Neural cell (in vitro differentiated cells): Measurements from ENCODE around the gene LDB3. TPM values are rescaled to one million over a fixed set of nuclear protein-coding genes. Genes with fewer than 3 reads are reported as not detected.

Source experiments
- H2AFZ ChIP-seq: fragments of 200-600, 300-800 bp; sonication (generic), shearing (Covaris generic); 2 replicates; pipeline ENCODE4 v1.6.0; 2014; ENCODE audit warnings: low read depth, mild to moderate bottlenecking, antibody characterized with exemption, low read length, moderate library complexity
- H3F3A ChIP-seq: fragments of 200-600 bp; shearing (Covaris generic); 2 replicates; pipeline ENCODE4 v1.6.1; 2016; ENCODE audit warnings: mild to moderate bottlenecking, moderate library complexity, mixed read lengths, antibody characterized with exemption, low read length; ENCODE audit not compliant: insufficient read depth, poor library complexity, severe bottlenecking
- H3K27ac ChIP-seq: fragments of 200-600, 300-800 bp; sonication (generic), shearing (Covaris generic); 2 replicates; pipeline ENCODE4 v1.5.1; 2014; ENCODE audit warnings: mild to moderate bottlenecking, low read length, moderate library complexity
- H3K27me3 ChIP-seq: fragments of 300-800, 200-600 bp; sonication (generic), shearing (Covaris generic); 2 replicates; pipeline ENCODE4 v1.6.0; 2014; ENCODE audit warnings: mild to moderate bottlenecking, low read depth, low read length, moderate library complexity; ENCODE audit not compliant: insufficient read depth
- H3K36me3 ChIP-seq: fragments of 300-800, 200-600 bp; sonication (generic), shearing (Covaris generic); 2 replicates; pipeline ENCODE4 v1.5.1; 2014; ENCODE audit warnings: mild to moderate bottlenecking, antibody characterized with exemption, low read length, moderate library complexity; ENCODE audit not compliant: insufficient read depth
- H3K4me2 ChIP-seq: fragments of 300-800, 200-600 bp; sonication (generic), shearing (Covaris generic); 2 replicates; pipeline ENCODE4 v1.6.0; 2014; ENCODE audit warnings: mild to moderate bottlenecking, low read length
- H3K4me3 ChIP-seq: fragments of 300-800, 200-600 bp; sonication (generic), shearing (Covaris generic); 2 replicates; pipeline ENCODE4 v1.5.1; 2014; ENCODE audit warnings: mild to moderate bottlenecking, low read length, moderate library complexity
- H3K79me2 ChIP-seq: fragments of 200-600 bp; shearing (Covaris generic); replicated peaks from 2 replicates; pipeline ENCODE4 v1.6.0; 2014; ENCODE audit warnings: mild to moderate bottlenecking, low read length, moderate library complexity; ENCODE audit not compliant: insufficient read depth
- H3K9ac ChIP-seq: fragments of 300-800, 200-600 bp; sonication (generic), shearing (Covaris generic); 2 replicates; pipeline ENCODE4 v1.6.1; 2016; ENCODE audit warnings: mild to moderate bottlenecking, low read length, mixed read lengths
- H3K9me2 ChIP-seq: fragments of 200-600 bp; shearing (Covaris generic); 2 replicates; pipeline ENCODE4 v1.6.1; 2016; ENCODE audit warnings: mild to moderate bottlenecking, low read length, mixed read lengths; ENCODE audit not compliant: insufficient read depth
- H3K9me3 ChIP-seq: fragments of 200-600, 300-800 bp; sonication (generic), shearing (Covaris generic); 2 replicates; pipeline ENCODE4 v1.6.1; 2016; ENCODE audit warnings: mild to moderate bottlenecking, mixed run types, low read length, moderate library complexity, mixed read lengths
- H4K20me1 ChIP-seq: fragments of 200-600 bp; shearing (Covaris generic); 2 replicates; pipeline ENCODE4 v1.6.1; 2016; ENCODE audit warnings: mild to moderate bottlenecking, mixed run types; ENCODE audit not compliant: insufficient read depth
- CTCF ChIP-seq: fragments of 450-650 bp; IDR thresholded peaks from 2 replicates; pipeline ENCODE4 v1.5.1; 2014; ENCODE audit warnings: antibody characterized with exemption, mild to moderate bottlenecking, moderate library complexity; ENCODE audit not compliant: poor library complexity, severe bottlenecking
- EP300 ChIP-seq: fragments of 450-650 bp; conservative IDR thresholded peaks from 2 replicates; pipeline ENCODE4 v1.6.1; 2014; ENCODE audit warnings: antibody characterized with exemption, mild to moderate bottlenecking, moderate library complexity; ENCODE audit not compliant: poor library complexity, severe bottlenecking
- EZH2 ChIP-seq: fragments of 200-600, 300-800 bp; shearing (Covaris generic), sonication (generic); IDR thresholded peaks from 2 replicates; pipeline ENCODE4 v1.6.1; 2014; ENCODE audit warnings: antibody characterized with exemption, low read length, borderline replicate concordance, mild to moderate bottlenecking; ENCODE audit not compliant: insufficient read depth, poor library complexity, severe bottlenecking
- MXI1 ChIP-seq: fragments of 450-650 bp; conservative IDR thresholded peaks from 2 replicates; pipeline ENCODE4 v1.6.1; 2014; ENCODE audit warnings: antibody characterized with exemption, mild to moderate bottlenecking; ENCODE audit not compliant: poor library complexity, severe bottlenecking
- POLR2AphosphoS5 ChIP-seq: IDR thresholded peaks from 2 replicates; pipeline ENCODE4 v1.6.1; 2012
- RAD21 ChIP-seq: fragments of 450-650 bp; conservative IDR thresholded peaks from 2 replicates; pipeline ENCODE4 v1.6.1; 2014; ENCODE audit warnings: antibody characterized with exemption, mild to moderate bottlenecking, moderate library complexity
- SMC3 ChIP-seq: fragments of 450-650 bp; conservative IDR thresholded peaks from 2 replicates; pipeline ENCODE4 v1.6.1; 2014; ENCODE audit warnings: antibody characterized with exemption, mild to moderate bottlenecking, moderate library complexity; ENCODE audit not compliant: poor library complexity
- TAF1 ChIP-seq: IDR thresholded peaks from 2 replicates; pipeline ENCODE4 v1.6.1; 2012; ENCODE audit warnings: low read depth
- polyA plus RNA-seq: library from polyadenylated mRNA; depleted of rRNA; stranded (reverse); fragments of >200 nt; gene quantifications from 2 replicates; pipeline ENCODE4 v1.2.3, GENCODE V29; 2014
- TF ChIP-seq, protein P1 (sequence below): IDR thresholded peaks from 2 replicates; pipeline ENCODE4 v1.6.1; 2012; ENCODE audit warnings: borderline replicate concordance

Gene LDB3
- polyA plus RNA-seq, 1 donor from 2014 or later, result 0.12 TPM

DNA sequence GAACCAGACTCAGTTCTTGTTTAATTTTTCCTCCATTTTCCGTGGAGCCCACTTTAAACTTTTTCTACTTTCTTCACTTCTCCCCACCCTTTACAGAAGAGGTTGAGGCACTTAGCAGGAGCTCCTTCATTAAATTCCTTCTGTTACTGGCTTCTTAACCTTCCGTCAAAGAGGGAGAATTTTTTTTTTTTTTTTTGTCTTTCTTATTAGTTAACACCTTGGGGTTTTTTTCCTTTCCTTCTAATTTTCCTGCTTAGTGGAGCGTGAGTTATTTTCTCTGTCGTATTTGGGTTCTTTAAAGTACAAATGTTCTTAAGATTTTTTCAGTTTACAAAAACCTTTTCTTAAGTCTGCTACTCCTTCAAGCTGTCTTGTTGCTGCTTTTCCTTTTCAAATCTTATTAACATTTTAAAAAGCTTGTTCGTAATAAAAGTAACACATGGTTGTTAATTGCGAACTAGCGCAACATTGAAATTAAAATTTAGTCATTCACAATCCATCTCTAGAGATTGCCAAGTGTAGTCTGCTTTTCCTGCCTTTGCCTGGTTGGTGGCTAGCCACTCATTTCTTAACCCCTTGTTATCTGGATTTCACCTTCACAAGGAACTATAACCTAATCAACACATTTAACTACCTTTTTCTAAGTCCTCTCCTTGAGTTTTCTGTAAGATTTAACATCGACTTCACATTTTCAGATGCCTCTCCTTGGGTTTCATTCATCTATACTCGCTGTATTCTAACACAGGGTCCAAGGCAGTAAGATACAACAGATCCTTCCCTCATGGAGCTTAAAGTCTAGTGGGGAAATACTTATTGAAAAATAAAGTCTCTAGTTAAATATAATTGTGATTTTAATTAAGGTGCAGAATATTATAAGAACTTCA is 90.1 kb downstream of the LDB3 start:
- H3K4me2 ChIP-seq, result peak overlapping the region; percentile 82
- no peak overlapping the region for H3K9ac ChIP-seq
- H3K9me3 ChIP-seq, result no peaks in the 10 kb centered on the region
- H3K36me3 ChIP-seq, result no peaks in the 10 kb centered on the region
- H2AFZ ChIP-seq, result no peak overlapping the region
- no peak overlapping the region for H3K27ac ChIP-seq
- H3K4me3 ChIP-seq, result peak overlapping the region; percentile 76
- no peak for TF ChIP-seq SMC3
- TF ChIP-seq EZH2, result no peak
- TF ChIP-seq POLR2AphosphoS5, result no peak
- TF ChIP-seq EP300, result no peak
- no peak for TF ChIP-seq MXI1
- H3K27me3 ChIP-seq, result no peaks in the 10 kb centered on the region
- peaks cover 68% of the 10 kb centered on the region for H3K79me2 ChIP-seq
- no peaks in the 10 kb centered on the region for H3F3A ChIP-seq
- H3K9me2 ChIP-seq, result no peaks in the 10 kb centered on the region
- H4K20me1 ChIP-seq, result no peaks in the 10 kb centered on the region

DNA sequence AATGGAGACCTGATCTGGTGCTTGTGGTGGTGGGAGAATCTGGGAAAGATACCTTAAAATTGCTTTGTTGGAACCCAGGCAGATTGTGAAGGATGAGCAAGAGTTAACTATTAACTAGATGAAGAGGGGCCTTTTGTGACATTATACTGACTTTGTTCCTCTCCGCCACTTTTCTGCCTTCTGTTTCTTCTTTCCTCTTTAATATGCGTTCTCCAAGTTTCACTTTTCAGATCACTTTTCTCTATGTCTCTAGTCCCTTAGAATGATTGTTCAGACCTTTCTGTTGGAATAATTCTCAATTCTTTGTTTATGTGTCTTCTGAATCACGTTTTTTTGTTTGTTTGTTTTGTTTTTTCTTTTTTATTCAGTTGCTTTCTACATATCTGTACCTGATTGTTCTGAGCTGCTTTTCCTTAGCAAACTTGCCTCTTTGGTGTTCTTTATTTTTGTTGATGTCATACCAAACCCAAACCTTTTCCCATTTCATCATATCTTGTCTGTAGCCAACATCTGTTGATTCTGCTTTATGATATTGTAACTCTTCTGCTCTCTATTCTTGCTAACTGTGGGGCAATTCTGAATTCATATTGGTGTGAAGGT is 90.9 kb downstream of the LDB3 start:
- H3F3A ChIP-seq, result no peaks in the 10 kb centered on the region
- peaks cover 71% of the 10 kb centered on the region for H3K79me2 ChIP-seq
- H3K9me3 ChIP-seq, result no peaks in the 10 kb centered on the region
- no peaks in the 10 kb centered on the region for H3K36me3 ChIP-seq
- no peaks in the 10 kb centered on the region for H4K20me1 ChIP-seq
- TF ChIP-seq EP300 (no peak), TAF1 (no peak), EZH2 (no peak), RAD21 (no peak), SMC3 (no peak), MXI1 (no peak), POLR2AphosphoS5 (no peak)
- TF ChIP-seq, protein P1, sequence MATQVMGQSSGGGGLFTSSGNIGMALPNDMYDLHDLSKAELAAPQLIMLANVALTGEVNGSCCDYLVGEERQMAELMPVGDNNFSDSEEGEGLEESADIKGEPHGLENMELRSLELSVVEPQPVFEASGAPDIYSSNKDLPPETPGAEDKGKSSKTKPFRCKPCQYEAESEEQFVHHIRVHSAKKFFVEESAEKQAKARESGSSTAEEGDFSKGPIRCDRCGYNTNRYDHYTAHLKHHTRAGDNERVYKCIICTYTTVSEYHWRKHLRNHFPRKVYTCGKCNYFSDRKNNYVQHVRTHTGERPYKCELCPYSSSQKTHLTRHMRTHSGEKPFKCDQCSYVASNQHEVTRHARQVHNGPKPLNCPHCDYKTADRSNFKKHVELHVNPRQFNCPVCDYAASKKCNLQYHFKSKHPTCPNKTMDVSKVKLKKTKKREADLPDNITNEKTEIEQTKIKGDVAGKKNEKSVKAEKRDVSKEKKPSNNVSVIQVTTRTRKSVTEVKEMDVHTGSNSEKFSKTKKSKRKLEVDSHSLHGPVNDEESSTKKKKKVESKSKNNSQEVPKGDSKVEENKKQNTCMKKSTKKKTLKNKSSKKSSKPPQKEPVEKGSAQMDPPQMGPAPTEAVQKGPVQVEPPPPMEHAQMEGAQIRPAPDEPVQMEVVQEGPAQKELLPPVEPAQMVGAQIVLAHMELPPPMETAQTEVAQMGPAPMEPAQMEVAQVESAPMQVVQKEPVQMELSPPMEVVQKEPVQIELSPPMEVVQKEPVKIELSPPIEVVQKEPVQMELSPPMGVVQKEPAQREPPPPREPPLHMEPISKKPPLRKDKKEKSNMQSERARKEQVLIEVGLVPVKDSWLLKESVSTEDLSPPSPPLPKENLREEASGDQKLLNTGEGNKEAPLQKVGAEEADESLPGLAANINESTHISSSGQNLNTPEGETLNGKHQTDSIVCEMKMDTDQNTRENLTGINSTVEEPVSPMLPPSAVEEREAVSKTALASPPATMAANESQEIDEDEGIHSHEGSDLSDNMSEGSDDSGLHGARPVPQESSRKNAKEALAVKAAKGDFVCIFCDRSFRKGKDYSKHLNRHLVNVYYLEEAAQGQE, result no peak
- no peaks in the 10 kb centered on the region for H3K27me3 ChIP-seq
- peak overlapping the region; percentile 76 for H3K4me3 ChIP-seq
- H3K9ac ChIP-seq, result no peak overlapping the region
- H3K27ac ChIP-seq, result no peak overlapping the region
- H2AFZ ChIP-seq, result no peak overlapping the region
- peak overlapping the region; percentile 13 for H3K4me2 ChIP-seq
- H3K9me2 ChIP-seq, result no peaks in the 10 kb centered on the region

DNA sequence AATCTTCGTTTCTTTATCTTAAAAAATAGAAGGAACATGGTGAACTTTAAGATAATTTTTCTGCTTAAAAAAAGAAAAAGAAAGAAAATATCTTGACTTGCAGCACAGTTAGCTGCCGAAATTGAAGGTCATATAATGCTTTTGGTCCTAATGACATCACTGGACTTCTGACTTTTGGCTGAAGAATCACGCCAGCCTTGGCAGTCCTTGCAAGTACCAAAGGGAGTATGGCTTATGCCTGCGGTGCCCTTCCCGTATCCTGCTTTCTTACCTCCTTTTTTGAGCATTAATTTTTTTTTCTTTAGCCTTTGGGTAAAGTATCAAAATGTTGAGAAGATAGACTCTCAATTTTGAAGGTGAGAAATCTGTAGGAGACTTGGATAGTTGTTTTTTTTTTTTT is 95.1 kb downstream of the LDB3 start:
- Histone ChIP-seq H3K36me3 (no peaks in the 10 kb centered on the region), H3K4me2 (no peak overlapping the region), H3K9me2 (no peaks in the 10 kb centered on the region), H3K79me2 (peaks cover 90% of the 10 kb centered on the region), H2AFZ (no peak overlapping the region), H3K4me3 (no peak overlapping the region), H4K20me1 (no peaks in the 10 kb centered on the region), H3K9ac (no peak overlapping the region), H3F3A (no peaks in the 10 kb centered on the region), H3K27ac (no peak overlapping the region), H3K9me3 (no peaks in the 10 kb centered on the region), H3K27me3 (no peaks in the 10 kb centered on the region)
- no peak for TF ChIP-seq EP300
- TF ChIP-seq POLR2AphosphoS5, result no peak
- no peak for TF ChIP-seq CTCF
- no peak for TF ChIP-seq SMC3
- TF ChIP-seq, protein P1, result no peak
- TF ChIP-seq MXI1, result no peak
- no peak for TF ChIP-seq TAF1
- no peak for TF ChIP-seq RAD21
- TF ChIP-seq EZH2, result no peak
